HCT116 (cell line): ENCODE data around the gene SAMD13.

Experiments used
- CEBPB ChIP-seq: IDR thresholded peaks from 2 replicates; pipeline ENCODE4 v1.6.1; 2012; ENCODE audit warnings: low read depth
- CTCF ChIP-seq, 3 experiments: fragments of 200-600 bp in 1 of 3; sonication (generic) in 1 of 3; IDR thresholded peaks in 2 of 3; conservative IDR thresholded peaks in 1 of 3; 2 replicates each; pipeline ENCODE4 v1.5.1; 2012 to 2017; ENCODE audit warnings: low read depth in 2 of 3, low read length in 2 of 3, antibody characterized with exemption in 1 of 3, borderline replicate concordance in 1 of 3, control low read depth in 1 of 3, mild to moderate bottlenecking in 1 of 3, mixed read lengths in 1 of 3, mixed run types in 1 of 3, moderate library complexity in 1 of 3; ENCODE audit not compliant: insufficient read depth in 1 of 3
- EGR1 ChIP-seq: IDR thresholded peaks from 2 replicates; pipeline ENCODE4 v1.6.1; 2012; ENCODE audit warnings: low read depth
- EZH2 ChIP-seq: fragments of 200-600 bp; sonication (generic); IDR thresholded peaks from 2 replicates; pipeline ENCODE4 v1.6.1; 2017; ENCODE audit warnings: antibody characterized with exemption, mixed run types
- EZH2phosphoT487 ChIP-seq: fragments of 200-600 bp; IDR thresholded peaks from 2 replicates; pipeline ENCODE4 v1.6.1; 2018; ENCODE audit warnings: antibody characterized with exemption, borderline replicate concordance
- JUND ChIP-seq: IDR thresholded peaks from 2 replicates; pipeline ENCODE4 v1.6.1; 2012
- MAX ChIP-seq: IDR thresholded peaks from 2 replicates; pipeline ENCODE4 v1.6.1; 2012
- POLR2A ChIP-seq: IDR thresholded peaks from 2 replicates; pipeline ENCODE4 v1.7.0; 2011; ENCODE audit warnings: borderline replicate concordance; ENCODE audit not compliant: insufficient read depth, insufficient read length; ENCODE audit errors: extremely low read depth
- POLR2AphosphoS5 ChIP-seq: IDR thresholded peaks from 2 replicates; pipeline ENCODE4 v1.6.1; 2011; ENCODE audit warnings: mild to moderate bottlenecking, low read depth, low read length, moderate library complexity
- RAD21 ChIP-seq: IDR thresholded peaks from 2 replicates; pipeline ENCODE4 v1.6.1; 2012; ENCODE audit warnings: low read depth, mild to moderate bottlenecking
- REST ChIP-seq: IDR thresholded peaks from 2 replicates; pipeline ENCODE4 v1.6.1; 2012; ENCODE audit warnings: low read depth
- SIN3A ChIP-seq: IDR thresholded peaks from 2 replicates; pipeline ENCODE4 v1.6.1; 2012; ENCODE audit warnings: low read depth
- ZFX ChIP-seq: fragments of 450-650 bp; IDR thresholded peaks from 2 replicates; pipeline ENCODE4 v1.6.1; 2017
- ZNF274 ChIP-seq: fragments of 200-500 bp; sonication (Bioruptor generic); IDR thresholded peaks from 2 replicates; pipeline ENCODE4 v1.6.1; 2014; ENCODE audit warnings: mild to moderate bottlenecking, low read depth, low read length, inconsistent platforms

- TF ChIP-seq POLR2A = no peak
- TF ChIP-seq EGR1 = no peak
- TF ChIP-seq EZH2 = no peak
- no peak for TF ChIP-seq CTCF (IDR thresholded peaks at IDR 0.05 in 2 of 3, conservative IDR thresholded peaks at IDR 0.05 in 1 of 3; ENCODE audit: borderline replicate concordance in 1 of 3, insufficient read depth in 1 of 3, low read depth in 2 of 3, low read length in 2 of 3)
- no peak for TF ChIP-seq RAD21
- no peak for TF ChIP-seq ZNF274
- TF ChIP-seq POLR2AphosphoS5 = no peak
- no peak for TF ChIP-seq ZFX
- TF ChIP-seq SIN3A = no peak
- no peak for TF ChIP-seq JUND
- TF ChIP-seq MAX = no peak
- TF ChIP-seq EZH2phosphoT487 = no peak
- no peak for TF ChIP-seq CEBPB
- no peak for TF ChIP-seq REST
These were observed 34.0 kb upstream of the SAMD13 start for GRCh38 chr1:84267476-84267875.
